SK-N-SH (cell line): ENCODE results near the gene RIPPLY3. TPM values are rescaled to one million over a fixed set of nuclear protein-coding genes. Genes with fewer than 3 reads are reported as not detected.
A peak's percentile ranks its signal among the peaks of the same experiment; 100 is the strongest.

Experiments
- CTCF ChIA-PET: fragments of 300-600, 350-600 bp; formaldehyde crosslinking; extraction: SDS; loops from one replicate; lab custom pipeline; 2021; lab: Yijun Ruan, JAX
- POLR2A ChIA-PET: fragments of 350-600 bp; sonication (Branson Sonifier 250); formaldehyde crosslinking; extraction: SDS; loops from one replicate; lab custom pipeline; 2020; ENCODE audit warnings: antibody characterized with exemption, inconsistent platforms; lab: Yijun Ruan, JAX
- DNase-seq: peaks from one replicate; pipeline ENCODE4 v3.0.0; 2012
- H2AFZ ChIP-seq: fragments of 200-600 bp; sonication (generic); 2 replicates; pipeline ENCODE4 v1.8.1; 2016; ENCODE audit warnings: antibody characterized with exemption, mild to moderate bottlenecking, low read depth
- H3F3A ChIP-seq: fragments of 200-600 bp; sonication (generic); replicated peaks from 2 replicates; pipeline ENCODE3; 2016; ENCODE audit warnings: antibody characterized with exemption, mild to moderate bottlenecking; ENCODE audit not compliant: insufficient read depth
- H3K27ac ChIP-seq, 2 experiments: fragments of 200-500 bp in 1 of 2; fragments of 200-600 bp in 1 of 2; sonication (Bioruptor generic) in 1 of 2; sonication (generic), shearing (Covaris generic) in 1 of 2; 2 replicates each; pipeline versions ENCODE4 v1.5.1 to v1.6.1; 2014 to 2016; ENCODE audit warnings: low read depth in 2 of 2, inconsistent platforms in 1 of 2, low read length in 1 of 2, mild to moderate bottlenecking in 1 of 2, mixed read lengths in 1 of 2
- H3K27me3 ChIP-seq: fragments of 200-600 bp; sonication (generic), shearing (Covaris generic); 2 replicates; pipeline ENCODE4 v1.6.1; 2016; ENCODE audit warnings: mixed run types; ENCODE audit not compliant: insufficient read depth
- H3K36me3 ChIP-seq, 2 experiments: fragments of 200-500 bp in 1 of 2; fragments of 200-600 bp in 1 of 2; sonication (Bioruptor generic) in 1 of 2; sonication (generic) in 1 of 2; replicated peaks in 1 of 2; 2 replicates each; pipeline versions ENCODE3 to v1.5.1; 2014 to 2016; ENCODE audit warnings: low read length in 1 of 2, mild to moderate bottlenecking in 1 of 2; ENCODE audit not compliant: insufficient read depth in 2 of 2, control insufficient read depth in 1 of 2
- H3K4me1 ChIP-seq, 2 experiments: fragments of 200-500 bp in 1 of 2; fragments of 200-600 bp in 1 of 2; sonication (Bioruptor generic) in 1 of 2; sonication (generic), shearing (Covaris generic) in 1 of 2; 2 replicates each; pipeline versions ENCODE4 v1.5.1 to v1.6.1; 2014 to 2016; ENCODE audit warnings: low read depth in 1 of 2, low read length in 1 of 2, mixed run types in 1 of 2; ENCODE audit not compliant: insufficient read depth in 2 of 2, control insufficient read depth in 1 of 2
- H3K4me2 ChIP-seq: fragments of 200-600 bp; sonication (generic), shearing (Covaris generic); 2 replicates; pipeline ENCODE4 v1.6.1; 2017; ENCODE audit warnings: mixed run types
- H3K4me3 ChIP-seq, 2 experiments: fragments of 200-500 bp in 1 of 2; fragments of 200-600 bp in 1 of 2; sonication (Bioruptor generic) in 1 of 2; sonication (generic), shearing (Covaris generic) in 1 of 2; 2 replicates each; pipeline versions ENCODE4 v1.5.1 to v1.8.1; 2014 to 2016; ENCODE audit warnings: low read depth in 2 of 2, inconsistent platforms in 1 of 2, low read length in 1 of 2, mild to moderate bottlenecking in 1 of 2, mixed read lengths in 1 of 2, moderate library complexity in 1 of 2
- H3K79me2 ChIP-seq: fragments of 200-600 bp; sonication (generic); 2 replicates; pipeline ENCODE4 v1.8.1; 2017; ENCODE audit warnings: mild to moderate bottlenecking; ENCODE audit not compliant: insufficient read depth
- H3K9ac ChIP-seq: fragments of 200-600 bp; sonication (generic); 2 replicates; pipeline ENCODE4 v1.6.1; 2017; ENCODE audit warnings: mixed run types
- H3K9me2 ChIP-seq: fragments of 200-600 bp; sonication (generic); 2 replicates; pipeline ENCODE4 v1.6.1; 2017; ENCODE audit warnings: mixed run types
- H3K9me3 ChIP-seq: fragments of 200-600 bp; sonication (generic); 2 replicates; pipeline ENCODE4 v1.6.1; 2017; ENCODE audit warnings: mixed run types, mild to moderate bottlenecking, moderate library complexity
- H4K20me1 ChIP-seq: fragments of 200-600 bp; sonication (generic); 2 replicates; pipeline ENCODE4 v1.6.1; 2017; ENCODE audit warnings: mild to moderate bottlenecking, mixed run types; ENCODE audit not compliant: insufficient read depth
- CHD2 ChIP-seq: fragments of 150-350 bp; IDR thresholded peaks from 2 replicates; pipeline ENCODE4 v1.6.1; 2018; ENCODE audit warnings: low read length; ENCODE audit not compliant: partially characterized antibody
- ELF1 ChIP-seq: IDR thresholded peaks from 2 replicates; pipeline ENCODE4 v1.4.0; 2012
- EZH2phosphoT487 ChIP-seq: fragments of 200-600 bp; sonication (generic); IDR thresholded peaks from 2 replicates; pipeline ENCODE4 v1.6.1; 2017; ENCODE audit warnings: low read depth, mixed run types, mild to moderate bottlenecking, antibody characterized with exemption, moderate library complexity, borderline replicate concordance
- FOXJ3 ChIP-seq: sonication (generic); formaldehyde crosslinking; IDR thresholded peaks from 2 replicates; pipeline ENCODE4 v1.5.1; 2020; ENCODE audit warnings: mild to moderate bottlenecking, missing genetic modification reagents
- FOXM1 ChIP-seq: IDR thresholded peaks from 2 replicates; pipeline ENCODE4 v1.4.0; 2012; ENCODE audit warnings: low read depth, mild to moderate bottlenecking
- GABPA ChIP-seq: IDR thresholded peaks from 2 replicates; pipeline ENCODE4 v1.4.0; 2012; ENCODE audit warnings: low read depth, mild to moderate bottlenecking
- GATA2 ChIP-seq: sonication (generic); formaldehyde crosslinking; IDR thresholded peaks from 2 replicates; pipeline ENCODE4 v1.5.0; 2020; ENCODE audit warnings: mild to moderate bottlenecking, missing genetic modification reagents
- IRF3 ChIP-seq: fragments of 150-350 bp; IDR thresholded peaks from 2 replicates; pipeline ENCODE4 v1.6.1; 2016; ENCODE audit warnings: mild to moderate bottlenecking, low read depth, low read length
- JUND ChIP-seq: IDR thresholded peaks from 2 replicates; pipeline ENCODE4 v1.4.0; 2012
- NFIC ChIP-seq: IDR thresholded peaks from 2 replicates; pipeline ENCODE4 v1.4.0; 2012; ENCODE audit warnings: borderline replicate concordance
- PBX3 ChIP-seq: IDR thresholded peaks from 2 replicates; pipeline ENCODE4; 2012
- POLR2AphosphoS5 ChIP-seq: IDR thresholded peaks from 2 replicates; pipeline ENCODE4 v1.6.1; 2012; ENCODE audit warnings: low read depth, low read length
- RAD21 ChIP-seq: IDR thresholded peaks from 2 replicates; pipeline ENCODE4 v1.6.1; 2012; ENCODE audit warnings: mild to moderate bottlenecking, low read length
- RCOR1 ChIP-seq: fragments of 150-350 bp; IDR thresholded peaks from 2 replicates; pipeline ENCODE4 v1.6.1; 2017; ENCODE audit warnings: antibody characterized with exemption, low read length
- RFX5 ChIP-seq: IDR thresholded peaks from 2 replicates; pipeline ENCODE4 v1.6.1; 2012; ENCODE audit warnings: mild to moderate bottlenecking, improper control_type of control experiment, low read length
- RXRA ChIP-seq: IDR thresholded peaks from 2 replicates; pipeline ENCODE4 v1.4.0; 2012; ENCODE audit warnings: low read depth, mild to moderate bottlenecking, borderline replicate concordance
- TEAD4 ChIP-seq: IDR thresholded peaks from 2 replicates; pipeline ENCODE4 v1.4.0; 2012; ENCODE audit warnings: mild to moderate bottlenecking, borderline replicate concordance; ENCODE audit not compliant: insufficient read depth
- YY1 ChIP-seq: IDR thresholded peaks from 2 replicates; pipeline ENCODE4 v1.4.0; 2012; ENCODE audit warnings: low read depth, mild to moderate bottlenecking
- whole genome bisulfite sequencing: methylation state at CpG from one replicate; pipeline ENCODE4 v1.1.6; 2017; ENCODE audit warnings: low lambda C conversion rate; 5-methylcytosine and 5-hydroxymethylcytosine counted together
- polyA plus RNA-seq, 3 experiments: library from polyadenylated mRNA; depleted of rRNA; stranded (reverse); fragments of >200 nt; gene quantifications; 2 replicates each; pipeline ENCODE4 v1.2.3, GENCODE V29; 2012
- TF ChIP-seq, protein P1 (sequence below): IDR thresholded peaks from 2 replicates; pipeline ENCODE4 v1.4.0; 2012; ENCODE audit warnings: low read depth
- TF ChIP-seq, protein P2 (sequence below): fragments of 200-600 bp; sonication (generic); IDR thresholded peaks from 2 replicates; pipeline ENCODE4 v1.6.1; 2017; ENCODE audit warnings: antibody characterized with exemption, mild to moderate bottlenecking, moderate library complexity
- TF ChIP-seq, protein P3 (sequence below): IDR thresholded peaks from 2 replicates; pipeline ENCODE4 v1.4.0; 2012; ENCODE audit warnings: low read depth, borderline replicate concordance

Gene RIPPLY3
- polyA plus RNA-seq, 1 of the 3 experiments (the other 2 are of a cell fraction): 0.03 TPM

GRCh38 chr21:37064841-37065240 is 58.3 kb downstream of the RIPPLY3 start:
- Histone ChIP-seq H3K9me2 (no peaks in the 10 kb centered on the region), H3K27me3 (no peaks in the 10 kb centered on the region), H3K36me3 (peaks cover 36 to 42% of the 10 kb centered on the region in 2 experiments), H3K27ac (peak overlapping the region in 1 of 2 experiments; percentile 0; a peak in 3 of 4 replicates), H4K20me1 (no peaks in the 10 kb centered on the region), H3K9me3 (no peaks in the 10 kb centered on the region), H2AFZ (no peak overlapping the region), H3F3A (peaks cover 10% of the 10 kb centered on the region), H3K9ac (no peak overlapping the region), H3K4me1 (peaks cover 7 to 20% of the 10 kb centered on the region in 2 experiments; a peak in 3 of 4 replicates), H3K4me3 (no peak overlapping the region), H3K79me2 (0 out of 2 replicates have a peak, but pooled peaks cover 5% of the 10 kb centered on the region)
- DNase-seq: no peak
- ChIA-PET CTCF (no interaction called here), POLR2A (no interaction called here)
- TF ChIP-seq RFX5: no peak
- no peak for TF ChIP-seq FOXJ3
- TF ChIP-seq POLR2AphosphoS5: no peak
- no peak for TF ChIP-seq JUND
- no peak for TF ChIP-seq GABPA
- TF ChIP-seq YY1: no peak
- no peak for TF ChIP-seq RAD21
- no peak for TF ChIP-seq PBX3
- TF ChIP-seq RCOR1: no peak
- TF ChIP-seq, protein P1, sequence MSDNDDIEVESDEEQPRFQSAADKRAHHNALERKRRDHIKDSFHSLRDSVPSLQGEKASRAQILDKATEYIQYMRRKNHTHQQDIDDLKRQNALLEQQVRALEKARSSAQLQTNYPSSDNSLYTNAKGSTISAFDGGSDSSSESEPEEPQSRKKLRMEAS: no peak
- TF ChIP-seq, all 33 proteins: peak for 0
- H3K4me2 ChIP-seq: no peak overlapping the region

GRCh38 chr21:37065561-37066177 is 59.2 kb downstream of the RIPPLY3 start:
- no peak for DNase-seq
- Histone ChIP-seq H3K4me3 (no peak overlapping the region), H3K27me3 (no peaks in the 10 kb centered on the region), H3K79me2 (peaks cover 8% of the 10 kb centered on the region; the same call in 1 of the 2 replicates), H3K9ac (no peak overlapping the region), H3K9me2 (no peaks in the 10 kb centered on the region), H3K27ac (no peak overlapping the region), H4K20me1 (no peaks in the 10 kb centered on the region), H3K9me3 (no peaks in the 10 kb centered on the region), H3F3A (peaks cover 7% of the 10 kb centered on the region), H3K4me1 (peaks cover 2 to 12% of the 10 kb centered on the region in 2 experiments; a peak in 3 of 4 replicates), H3K36me3 (peaks cover 38 to 44% of the 10 kb centered on the region in 2 experiments), H3K4me2 (no peak overlapping the region), H2AFZ (no peak overlapping the region)
- CTCF ChIA-PET: no interaction called here
- POLR2A ChIA-PET: no interaction called here
- WGBS: 97% methylated on average over 9 of the region's 9 CpGs
- TF ChIP-seq, protein P2, sequence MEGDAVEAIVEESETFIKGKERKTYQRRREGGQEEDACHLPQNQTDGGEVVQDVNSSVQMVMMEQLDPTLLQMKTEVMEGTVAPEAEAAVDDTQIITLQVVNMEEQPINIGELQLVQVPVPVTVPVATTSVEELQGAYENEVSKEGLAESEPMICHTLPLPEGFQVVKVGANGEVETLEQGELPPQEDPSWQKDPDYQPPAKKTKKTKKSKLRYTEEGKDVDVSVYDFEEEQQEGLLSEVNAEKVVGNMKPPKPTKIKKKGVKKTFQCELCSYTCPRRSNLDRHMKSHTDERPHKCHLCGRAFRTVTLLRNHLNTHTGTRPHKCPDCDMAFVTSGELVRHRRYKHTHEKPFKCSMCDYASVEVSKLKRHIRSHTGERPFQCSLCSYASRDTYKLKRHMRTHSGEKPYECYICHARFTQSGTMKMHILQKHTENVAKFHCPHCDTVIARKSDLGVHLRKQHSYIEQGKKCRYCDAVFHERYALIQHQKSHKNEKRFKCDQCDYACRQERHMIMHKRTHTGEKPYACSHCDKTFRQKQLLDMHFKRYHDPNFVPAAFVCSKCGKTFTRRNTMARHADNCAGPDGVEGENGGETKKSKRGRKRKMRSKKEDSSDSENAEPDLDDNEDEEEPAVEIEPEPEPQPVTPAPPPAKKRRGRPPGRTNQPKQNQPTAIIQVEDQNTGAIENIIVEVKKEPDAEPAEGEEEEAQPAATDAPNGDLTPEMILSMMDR: no peak
- no peak for TF ChIP-seq GABPA
- TF ChIP-seq TEAD4: no peak
- no peak for TF ChIP-seq IRF3
- TF ChIP-seq RXRA: no peak
- TF ChIP-seq EZH2phosphoT487: no peak
- no peak for TF ChIP-seq RAD21
- no peak for TF ChIP-seq RFX5
- no peak for TF ChIP-seq FOXM1
- no peak for TF ChIP-seq JUND
- TF ChIP-seq RCOR1: no peak
- TF ChIP-seq, protein P3, sequence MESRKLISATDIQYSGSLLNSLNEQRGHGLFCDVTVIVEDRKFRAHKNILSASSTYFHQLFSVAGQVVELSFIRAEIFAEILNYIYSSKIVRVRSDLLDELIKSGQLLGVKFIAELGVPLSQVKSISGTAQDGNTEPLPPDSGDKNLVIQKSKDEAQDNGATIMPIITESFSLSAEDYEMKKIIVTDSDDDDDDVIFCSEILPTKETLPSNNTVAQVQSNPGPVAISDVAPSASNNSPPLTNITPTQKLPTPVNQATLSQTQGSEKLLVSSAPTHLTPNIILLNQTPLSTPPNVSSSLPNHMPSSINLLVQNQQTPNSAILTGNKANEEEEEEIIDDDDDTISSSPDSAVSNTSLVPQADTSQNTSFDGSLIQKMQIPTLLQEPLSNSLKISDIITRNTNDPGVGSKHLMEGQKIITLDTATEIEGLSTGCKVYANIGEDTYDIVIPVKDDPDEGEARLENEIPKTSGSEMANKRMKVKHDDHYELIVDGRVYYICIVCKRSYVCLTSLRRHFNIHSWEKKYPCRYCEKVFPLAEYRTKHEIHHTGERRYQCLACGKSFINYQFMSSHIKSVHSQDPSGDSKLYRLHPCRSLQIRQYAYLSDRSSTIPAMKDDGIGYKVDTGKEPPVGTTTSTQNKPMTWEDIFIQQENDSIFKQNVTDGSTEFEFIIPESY: no peak
- TF ChIP-seq ELF1: no peak
- no peak for TF ChIP-seq GATA2 (CRISPR knock-in tag)
- TF ChIP-seq YY1: no peak
- no peak for TF ChIP-seq CHD2
- no peak for TF ChIP-seq NFIC
